CD4-positive, alpha-beta T cell treated with Interleukin-17A for 4 hours (primary cell): ENCODE measurements around the gene SIMC1.
A peak's percentile ranks its signal among the peaks of the same experiment; 100 is the strongest.

ENCODE experiments used
- DNase-seq: peaks from one replicate; pipeline ENCODE4 v3.0.0-alpha.2; 2020; ENCODE audit warnings: mixed read lengths

Gene SIMC1

DNA sequence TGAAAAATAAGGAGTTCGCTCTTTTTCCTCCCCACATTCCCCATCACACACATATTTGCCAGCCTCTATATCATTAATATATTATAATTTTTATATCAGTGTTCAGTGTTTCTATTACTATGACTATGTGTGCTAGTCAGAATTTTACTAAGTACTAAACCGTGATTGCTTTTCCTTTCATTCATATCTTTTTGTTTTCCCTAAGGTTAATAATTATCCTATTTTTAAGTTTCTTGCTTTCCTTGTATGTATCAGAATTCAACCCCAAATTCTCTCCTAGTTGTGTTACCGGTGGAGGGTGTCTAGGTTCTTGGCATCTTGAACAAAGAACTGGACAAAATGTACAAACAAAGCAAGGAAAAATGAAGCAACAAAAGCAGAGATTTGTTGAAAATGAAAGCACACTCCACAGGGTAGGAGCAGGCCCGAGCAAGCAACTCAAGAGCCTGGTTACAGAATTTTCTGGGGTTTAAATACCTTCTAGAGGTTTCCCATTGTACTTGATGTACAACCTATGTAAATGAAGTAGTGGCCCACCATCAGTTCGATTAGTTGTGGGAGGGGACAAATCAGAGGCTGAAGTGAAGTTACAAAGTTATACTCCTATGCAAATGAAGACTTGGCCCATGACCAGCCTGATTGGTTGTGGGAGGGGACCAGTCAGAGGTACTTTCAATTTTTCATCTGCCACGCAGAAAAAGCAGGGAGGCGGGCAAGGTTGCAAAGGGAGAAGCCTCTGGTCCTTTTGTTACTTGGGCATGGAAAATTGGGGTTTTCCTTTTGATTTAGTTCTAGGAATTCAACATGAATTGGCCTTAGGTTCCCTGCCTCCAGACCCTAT lies 79.5 kb downstream of the SIMC1 start:
- DNase-seq, result no peak

DNA sequence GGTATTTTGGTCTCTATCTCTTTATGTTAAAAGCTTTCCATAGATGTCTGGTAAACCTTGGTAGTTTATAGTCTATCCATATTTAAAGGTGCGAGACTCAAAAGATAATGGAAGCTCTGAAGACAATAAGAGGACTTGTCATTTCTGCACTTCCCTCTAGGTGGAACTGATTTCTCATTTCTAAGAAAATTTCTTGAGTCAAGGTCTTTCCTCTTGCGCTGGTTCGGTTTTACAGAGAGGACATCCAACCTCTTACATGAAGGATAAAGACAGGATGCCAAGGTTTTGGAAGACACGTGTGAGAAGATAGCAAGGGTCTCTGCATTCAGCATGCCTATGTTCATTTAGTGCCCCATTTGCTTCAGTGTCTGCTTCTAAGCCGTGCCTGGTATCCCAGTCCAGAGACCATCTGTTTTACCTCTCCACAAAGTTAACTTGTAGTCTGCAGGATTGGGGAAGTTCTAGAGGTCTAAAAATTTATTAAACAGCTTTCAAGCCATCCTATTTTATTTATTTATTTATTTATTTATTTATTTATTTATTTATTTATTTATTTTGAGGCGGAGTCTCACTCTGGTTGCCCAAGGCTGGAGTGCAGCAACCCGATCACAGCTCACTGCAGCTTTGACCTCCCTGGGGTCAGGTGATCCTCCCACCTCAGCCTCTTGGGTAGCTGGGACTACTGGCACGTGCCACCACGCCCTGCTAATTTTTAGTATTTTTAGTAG lies 81.8 kb downstream of the SIMC1 start:
- no peak for DNase-seq

DNA sequence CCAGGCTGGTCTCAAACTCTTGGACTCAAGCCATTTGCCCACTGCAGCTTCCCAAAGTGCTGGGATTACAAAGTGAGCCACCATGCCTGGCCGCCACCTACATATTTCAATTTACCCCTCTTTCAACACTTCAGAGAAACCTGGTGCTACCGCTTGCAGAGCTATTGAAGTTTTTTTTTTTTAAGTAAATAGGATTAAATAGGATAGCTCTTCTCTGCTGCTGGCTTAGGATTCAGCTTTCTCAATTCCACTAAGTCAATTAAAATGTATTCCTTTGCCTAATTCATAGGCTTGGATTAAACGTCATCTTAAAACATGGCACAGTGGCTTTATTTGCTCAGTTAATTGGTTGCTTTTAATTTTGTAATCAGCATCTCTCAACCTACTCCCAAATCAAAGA lies 82.4 kb downstream of the SIMC1 start:
- DNase-seq, result no peak

DNA sequence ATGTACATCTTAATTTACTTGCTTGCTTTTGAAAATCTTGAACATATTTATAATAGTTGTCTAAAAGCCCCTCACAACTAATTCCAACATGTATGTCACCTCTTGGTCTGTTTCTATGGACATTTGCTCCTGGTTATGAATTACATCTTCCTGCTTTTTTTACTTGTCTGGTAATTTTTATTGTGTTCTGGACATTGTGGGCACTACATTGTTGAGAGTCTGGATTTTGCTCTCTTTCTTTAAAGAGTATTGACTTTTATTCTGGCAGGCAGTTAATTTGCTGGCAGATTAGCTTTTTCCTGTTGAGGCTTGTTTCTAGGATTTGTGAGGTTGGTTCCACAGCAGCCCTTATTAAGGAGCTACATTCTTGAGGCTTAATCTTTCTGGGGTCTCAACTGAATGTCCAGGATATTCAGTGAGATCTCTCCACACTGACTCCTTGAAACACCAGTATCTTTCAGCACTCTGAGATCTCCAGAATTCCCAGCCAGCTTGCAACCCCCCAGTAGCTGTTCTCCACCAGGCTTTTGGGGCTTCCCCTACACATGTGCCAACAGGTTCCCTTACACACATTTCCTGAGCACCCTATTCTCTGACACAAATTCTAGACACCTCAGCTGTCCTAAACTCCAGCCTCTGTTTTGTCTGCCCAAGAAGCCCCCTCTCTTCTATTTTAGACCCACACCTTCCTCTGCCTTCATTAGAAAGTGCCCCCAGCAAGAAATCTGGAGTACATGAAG lies 96.0 kb downstream of the SIMC1 start:
- DNase-seq, result no peak

DNA sequence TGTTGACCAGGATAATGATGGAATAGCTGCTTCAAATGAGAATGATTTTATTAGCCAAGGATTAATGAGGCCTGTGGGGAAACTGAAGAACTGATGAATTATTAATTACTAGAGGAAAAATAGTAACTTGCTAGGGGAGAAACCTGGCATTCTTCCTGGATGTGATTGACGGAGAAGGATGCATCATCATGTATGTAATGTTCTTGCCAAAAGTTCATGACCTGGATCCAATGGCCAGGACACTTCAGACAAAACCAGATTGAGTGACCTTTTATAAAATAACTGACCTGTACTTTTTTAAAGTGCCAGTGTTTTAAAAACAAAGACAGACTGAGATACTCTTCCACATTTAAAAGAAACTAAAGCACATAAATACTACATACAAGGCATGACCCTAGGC lies 99.7 kb downstream of the SIMC1 start:
- no peak for DNase-seq

DNA sequence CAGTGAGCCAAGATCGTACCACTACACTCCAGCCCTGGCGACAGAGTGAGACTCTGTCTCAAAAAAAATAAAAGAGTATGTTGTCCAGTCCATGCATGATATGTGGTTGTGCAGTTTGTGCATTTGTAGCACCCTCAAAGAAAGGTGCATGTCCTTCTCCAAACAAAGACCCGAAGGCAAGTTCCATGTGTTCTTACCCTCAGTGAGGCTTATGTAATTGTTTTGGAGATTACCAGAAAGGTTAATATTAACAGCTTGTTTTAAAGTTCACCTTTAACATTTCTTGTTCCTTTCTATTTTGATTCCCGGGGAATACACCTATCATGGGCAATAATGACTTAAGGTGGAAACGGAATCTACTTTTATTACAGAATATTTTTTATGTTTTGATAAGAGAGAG lies 101.1 kb downstream of the SIMC1 start:
- DNase-seq, result no peak

DNA sequence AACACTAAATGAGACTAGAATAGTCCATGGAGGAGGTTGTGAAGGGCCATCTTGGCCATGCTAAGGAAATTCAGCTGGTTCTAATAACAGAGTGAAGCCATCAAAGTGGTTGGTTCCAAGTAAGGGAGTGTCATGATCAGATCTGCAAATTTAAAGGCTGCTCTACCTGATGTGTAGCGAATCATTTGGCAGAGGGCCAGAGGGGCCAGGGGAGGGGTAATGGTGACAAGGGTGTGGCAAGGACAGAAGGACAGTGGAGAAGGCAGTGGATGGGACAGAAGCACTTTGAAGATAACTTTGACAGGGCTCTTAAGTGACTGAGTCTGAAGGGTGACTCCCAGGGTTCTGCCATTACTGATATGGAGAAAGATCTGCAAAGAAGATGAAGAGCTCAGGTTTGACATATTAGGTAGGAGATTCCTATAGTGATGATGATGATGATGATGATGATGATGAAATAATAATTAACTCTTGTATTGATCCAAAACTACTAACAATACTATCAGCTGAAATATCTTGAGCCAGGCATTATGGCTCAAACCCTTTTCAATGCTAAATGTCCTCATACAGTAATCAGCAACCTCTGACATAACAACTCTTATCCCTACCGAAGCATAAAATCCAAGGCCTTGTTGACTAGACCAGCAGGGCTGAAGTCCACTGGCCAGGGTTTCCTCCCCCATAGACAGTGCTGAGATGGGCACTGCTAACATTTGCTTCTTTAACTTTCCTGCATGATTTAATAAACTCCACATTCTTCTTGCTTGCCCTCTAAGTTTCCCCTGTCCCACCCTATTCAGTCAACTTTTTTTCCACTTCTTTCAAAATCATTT lies 103.3 kb downstream of the SIMC1 start:
- DNase-seq, result no peak

DNA sequence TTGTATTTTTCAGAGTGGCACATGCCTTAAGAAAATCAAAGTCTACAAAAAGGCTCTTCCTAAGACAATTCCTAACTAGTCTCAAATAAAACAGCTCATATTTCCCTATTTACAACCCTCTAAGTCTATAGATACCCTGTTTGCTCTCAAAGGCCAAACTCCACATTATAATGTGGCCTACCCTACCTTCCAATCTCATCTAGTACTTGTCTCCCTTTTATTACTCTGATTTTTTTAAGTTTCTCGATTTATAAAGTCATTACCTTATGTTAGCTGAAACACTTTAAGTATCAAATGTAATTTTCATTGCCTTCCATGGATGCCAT lies 103.9 kb downstream of the SIMC1 start:
- no peak for DNase-seq

DNA sequence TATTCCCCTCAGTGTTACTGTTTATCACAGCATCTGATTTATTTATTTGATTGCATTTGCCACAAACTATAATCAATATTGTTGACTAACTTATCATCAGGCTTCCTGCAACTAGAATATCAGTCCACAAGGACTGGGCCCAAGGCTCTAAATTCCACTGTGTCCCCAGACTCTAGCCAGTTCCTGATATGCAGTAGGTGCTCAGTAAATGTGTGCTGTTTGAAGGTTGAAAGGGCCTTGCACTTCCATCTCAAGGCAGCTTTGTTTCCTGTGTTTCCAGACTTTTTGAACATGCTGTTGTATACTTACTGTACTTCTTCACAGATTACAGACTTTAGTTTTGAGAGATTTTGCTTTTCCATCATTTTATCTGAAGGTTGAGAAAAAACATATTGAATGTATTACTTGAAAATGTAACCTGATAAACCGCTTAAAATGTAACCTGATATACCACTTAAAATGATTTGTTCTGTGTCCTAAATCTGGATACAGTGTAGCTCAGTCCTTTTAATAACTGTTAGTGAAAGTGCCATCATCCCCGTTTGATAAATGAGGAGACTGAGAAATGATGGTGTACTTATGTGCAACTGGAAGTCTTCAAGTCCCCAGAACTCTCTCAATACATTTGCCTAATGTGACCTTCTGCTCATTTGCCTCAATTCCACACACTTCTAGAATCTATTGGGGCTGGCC lies 104.7 kb downstream of the SIMC1 start:
- no peak for DNase-seq

DNA sequence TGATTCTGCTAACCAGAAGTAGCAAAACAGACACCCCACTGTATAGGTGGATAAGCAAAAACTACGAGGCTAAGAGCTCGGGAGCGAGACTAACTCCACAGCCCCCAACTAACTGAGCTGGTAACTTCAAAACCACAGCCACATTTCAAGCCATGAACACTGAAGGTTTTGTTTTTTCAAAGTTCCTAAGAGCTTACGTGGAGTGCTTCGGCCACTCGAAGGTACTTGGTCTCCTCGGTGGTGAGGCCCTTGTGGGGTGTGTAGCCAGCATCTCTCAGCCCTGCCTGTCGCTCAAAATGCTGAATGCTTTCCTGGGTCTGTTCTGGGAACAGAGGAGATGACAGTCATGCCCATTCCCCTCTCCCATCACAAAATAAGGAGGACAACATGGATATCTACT lies 112.2 kb downstream of the SIMC1 start:
- no peak for DNase-seq

DNA sequence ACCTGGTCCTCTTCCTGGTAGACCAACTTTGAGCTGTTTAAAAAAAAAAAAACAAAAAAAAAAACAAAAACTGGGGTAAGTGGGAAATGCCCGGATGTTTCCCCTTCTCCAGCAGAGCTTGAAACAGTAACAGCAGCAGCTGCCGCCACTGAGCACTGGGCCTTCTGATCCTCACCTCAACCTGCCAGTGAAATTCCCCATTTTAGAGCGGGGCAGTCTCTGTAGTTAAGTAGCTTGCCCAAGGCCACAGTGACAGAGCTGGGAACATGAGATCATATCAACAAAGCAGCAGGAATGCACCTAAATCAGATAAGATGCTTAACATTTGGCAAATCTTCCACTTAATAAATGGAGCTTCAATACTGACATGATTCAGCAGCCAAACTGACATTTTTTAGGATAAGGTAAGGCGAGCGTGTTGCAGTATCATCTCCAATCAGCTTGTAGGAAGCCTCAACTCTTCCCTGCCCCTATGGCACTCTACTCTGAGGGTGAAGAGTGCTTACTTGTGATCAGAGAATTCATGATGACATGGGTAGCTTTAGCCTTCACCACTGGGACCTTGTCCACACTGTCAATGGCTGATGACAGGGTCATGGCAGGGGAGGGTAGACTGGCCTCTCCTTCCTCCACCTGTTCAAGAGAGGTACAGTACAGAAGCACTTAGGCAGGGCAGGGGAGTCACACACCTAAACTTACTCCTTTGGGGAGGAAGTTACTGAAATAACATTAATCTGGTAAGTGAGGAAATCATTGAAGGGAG lies 114.1 kb downstream of the SIMC1 start:
- no peak for DNase-seq

DNA sequence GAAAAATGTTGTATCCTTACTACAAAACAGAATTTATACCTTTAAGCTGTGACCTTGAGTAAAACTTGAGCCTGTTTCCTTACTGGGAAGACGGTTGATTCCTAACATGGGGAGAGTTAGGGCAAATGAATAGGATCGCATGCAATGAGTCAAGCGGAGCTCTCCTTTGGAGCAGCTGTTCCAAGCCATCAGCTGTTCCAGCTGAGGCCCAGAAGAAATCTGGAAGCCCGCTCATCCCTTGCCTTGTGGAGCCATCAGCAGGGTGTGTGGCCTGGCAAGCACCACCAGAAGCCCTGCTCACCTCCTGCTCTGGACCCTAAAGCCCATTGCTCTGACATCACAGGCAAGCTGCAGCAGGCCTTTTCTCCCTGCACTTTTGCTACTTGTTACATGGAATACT lies 115.3 kb downstream of the SIMC1 start:
- no peak for DNase-seq

DNA sequence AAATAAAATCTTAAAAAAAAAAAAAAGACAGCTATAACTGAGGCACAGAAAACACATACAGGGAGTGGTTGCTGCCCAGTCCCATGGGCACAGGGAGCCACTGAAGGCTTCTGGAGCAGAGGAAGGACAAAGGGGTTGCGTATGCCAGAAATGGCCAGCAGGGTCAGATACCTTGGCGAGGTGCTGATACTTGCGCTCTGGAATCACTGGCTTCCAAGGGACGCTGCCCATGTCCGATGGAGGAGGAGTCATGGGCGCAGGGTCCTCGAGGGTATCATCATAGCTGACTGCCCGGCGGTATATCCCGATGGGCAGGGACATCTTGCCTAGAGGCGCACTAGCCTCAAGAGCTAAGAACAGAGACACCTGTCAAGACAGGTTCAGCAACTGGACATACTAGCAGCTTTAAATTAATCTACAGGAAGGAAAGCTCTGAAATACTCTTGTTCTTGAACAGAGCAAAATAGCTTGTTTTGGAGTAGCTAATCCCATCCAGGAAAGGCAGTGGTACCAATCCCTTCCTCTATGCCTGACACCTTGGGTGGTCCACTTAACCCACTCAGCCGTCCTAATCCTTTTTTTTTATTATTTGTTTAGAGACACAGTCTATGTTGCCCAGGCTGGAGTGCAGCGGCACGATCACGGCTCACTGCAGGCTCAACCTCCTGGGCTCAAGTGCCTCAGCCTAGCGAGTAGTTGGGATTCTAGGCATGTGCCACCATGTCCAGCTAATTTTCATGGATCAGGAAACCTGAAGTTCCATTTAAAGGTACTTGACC lies 117.4 kb downstream of the SIMC1 start:
- DNase-seq, result no peak

DNA sequence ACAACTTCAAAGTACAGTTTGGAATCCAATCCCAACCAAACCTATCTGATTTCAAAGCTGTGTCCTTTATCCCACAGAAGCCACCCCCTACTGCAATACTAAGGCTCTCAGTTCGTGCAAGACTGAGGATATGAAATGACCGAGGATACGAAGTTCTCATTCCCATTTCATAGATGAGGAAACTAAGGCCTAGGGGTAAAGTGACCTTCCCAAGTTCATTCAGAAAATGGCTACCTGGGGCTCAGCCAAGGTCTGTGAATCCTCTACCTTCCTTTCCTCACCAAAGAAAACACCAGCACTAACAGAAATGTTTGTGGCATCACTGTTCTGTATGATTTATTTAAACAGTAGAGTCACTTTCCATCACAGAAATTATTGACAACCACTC lies 117.9 kb downstream of the SIMC1 start:
- DNase-seq, result no peak

DNA sequence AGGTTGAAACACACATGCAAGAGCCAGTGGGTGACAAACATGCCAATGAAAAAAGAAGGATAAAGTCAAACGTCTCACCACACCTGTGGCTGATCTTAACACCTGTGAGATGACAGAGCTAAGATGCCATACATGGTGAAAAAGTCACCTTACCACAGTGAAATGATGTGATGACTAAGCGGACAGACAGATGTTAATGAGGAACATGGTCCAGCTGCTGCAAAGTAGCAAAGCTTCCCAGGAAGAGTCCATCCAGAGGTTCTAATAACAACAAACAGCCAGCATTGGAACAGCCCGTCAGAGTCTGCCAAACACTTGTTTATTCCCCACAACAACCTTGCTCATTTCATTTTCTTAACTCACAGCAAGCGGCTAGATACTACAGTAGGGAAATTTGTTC lies 121.4 kb downstream of the SIMC1 start:
- no peak for DNase-seq

DNA sequence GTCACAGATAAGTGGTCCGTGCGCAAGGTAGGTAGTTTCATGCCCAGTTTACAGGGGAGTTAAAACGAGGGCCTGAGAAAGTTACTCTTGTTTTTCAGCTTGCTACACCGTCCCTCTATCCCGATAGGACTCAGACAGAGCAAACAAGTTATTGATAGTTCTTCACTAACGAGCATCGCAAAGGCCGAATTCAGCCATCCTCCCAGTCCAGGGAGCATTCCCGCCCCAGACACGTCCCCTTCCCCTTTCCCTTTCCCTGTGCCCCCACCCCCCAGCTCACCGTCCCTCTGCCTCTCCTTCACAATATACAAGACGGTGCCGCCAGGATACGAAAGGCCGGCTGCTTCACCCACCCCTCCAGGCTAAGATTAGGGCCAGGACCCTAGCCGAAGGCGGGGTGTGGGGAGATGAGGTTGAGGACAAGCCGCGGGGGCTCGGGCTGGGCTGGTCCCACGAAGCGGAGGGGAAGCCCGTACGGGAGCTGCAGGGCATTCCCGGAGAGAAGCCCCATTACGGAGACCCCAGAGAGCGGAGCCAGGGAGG lies 122.7 kb downstream of the SIMC1 start:
- DNase-seq, result no peak

DNA sequence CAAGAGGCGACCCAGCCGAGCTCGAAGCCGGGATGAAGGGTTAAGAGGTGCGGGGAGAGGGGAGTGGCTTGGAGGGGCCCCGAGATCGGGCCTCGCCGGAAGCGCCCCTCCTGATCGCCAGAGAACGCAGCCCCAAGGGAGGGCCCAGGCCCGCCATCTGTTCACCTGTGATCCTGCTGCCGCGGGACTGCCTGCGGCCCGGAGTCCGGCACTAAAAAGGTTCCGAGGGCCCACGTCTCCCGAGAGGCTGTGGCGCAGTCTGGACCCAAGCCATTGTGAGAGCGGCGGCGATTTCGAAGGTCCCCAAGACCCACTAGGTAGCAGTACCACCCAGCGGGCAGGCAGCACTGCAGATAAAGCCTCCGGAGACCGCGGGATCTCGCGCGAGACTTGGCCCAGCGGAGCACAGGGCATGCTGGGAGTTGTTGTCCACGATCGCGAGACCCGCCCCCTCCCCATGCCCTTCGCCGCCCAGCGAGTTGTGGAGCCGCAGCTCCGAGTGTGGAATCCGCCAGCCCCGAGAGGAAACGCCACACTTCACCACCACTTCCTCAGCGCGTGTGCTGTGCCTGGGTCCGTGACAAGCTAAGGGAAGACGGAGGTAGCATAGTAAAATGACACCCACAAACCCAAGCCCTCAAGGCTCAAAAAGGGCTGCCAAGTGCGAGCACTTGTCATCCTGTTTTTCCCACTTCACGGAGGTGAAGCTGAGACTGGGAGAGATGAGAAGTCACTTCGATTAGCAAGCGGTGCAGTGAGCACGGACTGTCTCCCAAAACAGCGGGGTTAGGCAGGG lies 123.4 kb downstream of the SIMC1 start, which contains the start of gene KIAA1191:
Gene KIAA1191 (minus strand): TSS at position 328 of the 796 bp plus-strand sequence. CDS start 2,256 bp downstream, outside the sequence.
- DNase-seq, result peak; percentile 97

DNA sequence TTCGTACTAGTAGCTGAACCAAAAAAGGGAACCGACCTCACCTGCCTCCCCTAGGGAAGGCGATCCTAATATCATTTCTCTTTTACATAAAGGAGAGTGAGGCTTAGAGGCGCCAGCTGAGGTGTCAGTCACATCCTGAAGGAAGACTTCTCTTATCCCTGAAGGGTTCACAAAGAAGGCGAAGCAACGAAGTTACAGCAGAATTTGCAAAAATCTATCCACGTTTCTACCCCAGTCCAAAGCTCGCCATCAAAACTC lies 123.9 kb downstream of the SIMC1 start:
- DNase-seq, result no peak

DNA sequence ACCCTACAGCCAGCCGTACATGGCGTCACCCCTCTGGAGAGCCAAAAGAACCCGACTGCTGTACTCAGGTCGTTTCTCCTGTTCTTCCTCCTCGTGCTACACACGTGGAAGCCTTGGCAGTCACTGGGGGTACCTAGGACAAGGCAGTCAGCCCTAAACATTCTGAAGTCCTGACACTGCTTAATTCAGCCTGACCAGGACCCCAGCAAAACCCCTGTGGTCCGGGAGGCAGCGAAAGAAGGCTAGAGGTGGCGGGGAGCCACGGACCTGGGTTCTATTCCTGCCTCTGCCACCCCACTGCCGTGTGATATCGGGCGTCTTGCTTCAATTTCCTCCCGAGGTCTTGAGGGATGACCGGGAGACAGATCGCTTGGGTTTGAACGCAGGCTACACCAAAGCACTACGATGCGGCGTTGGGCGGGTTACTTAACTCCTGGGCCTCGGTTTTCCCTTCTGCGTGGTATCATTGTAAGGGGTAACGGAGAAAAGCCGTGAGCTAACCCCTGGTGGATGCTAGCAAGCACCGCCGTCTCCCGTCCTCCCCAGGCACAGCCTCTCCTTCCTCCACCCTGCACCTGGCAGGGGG lies 126.6 kb downstream of the SIMC1 start:
- no peak for DNase-seq
